Thoracic aorta (tissue), 2 donors: ENCODE results near the gene USP14. TPM values are rescaled to one million over a fixed set of nuclear protein-coding genes. Genes with fewer than 3 reads are reported as not detected.

Source experiments
- ATAC-seq: fragments of 150-250 bp; one replicate; pipeline ENCODE4 v1.8.0; 2017; ENCODE audit warnings: low read depth; ENCODE audit not compliant: insufficient number of reproducible peaks, low FRiP score
- DNase-seq: peaks from one replicate; pipeline ENCODE4 v3.0.0-alpha.2; 2020; ENCODE audit warnings: low spot score
- H3K27ac ChIP-seq, 2 donors: fragments of 200-600 bp; sonication (generic); 1 replicate in 1 of 2; 2 replicates in 1 of 2; pipeline ENCODE4 v1.5.1; 2016; ENCODE audit warnings: mild to moderate bottlenecking in 2 of 2, moderate library complexity in 2 of 2
- H3K27me3 ChIP-seq: fragments of 200-600 bp; sonication (generic); replicated peaks from 2 replicates; pipeline ENCODE4 v1.6.0; 2016; ENCODE audit warnings: mild to moderate bottlenecking; ENCODE audit not compliant: insufficient read depth
- H3K36me3 ChIP-seq: fragments of 200-600 bp; sonication (generic); one replicate; pipeline ENCODE4 v1.5.1; 2016
- H3K4me1 ChIP-seq, 2 donors: fragments of 200-600 bp; sonication (generic); 1 replicate in 1 of 2; 2 replicates in 1 of 2; pipeline versions ENCODE4 v1.5.1 to v1.6.0; 2016; ENCODE audit warnings: low read depth in 2 of 2, mild to moderate bottlenecking in 1 of 2; ENCODE audit not compliant: control insufficient read depth in 1 of 2
- H3K4me3 ChIP-seq: fragments of 200-600 bp; sonication (generic); 2 replicates; pipeline ENCODE4 v1.5.1; 2016; ENCODE audit warnings: mild to moderate bottlenecking
- H3K9me3 ChIP-seq: fragments of 200-600 bp; sonication (generic); 2 replicates; pipeline ENCODE4 v1.5.1; 2016
- CTCF ChIP-seq: fragments of 200-600 bp; sonication (generic); IDR thresholded peaks from one replicate; pipeline ENCODE4 v1.5.1; 2019; ENCODE audit warnings: antibody characterized with exemption
- total RNA-seq, 2 donors: library from RNA; depleted of rRNA; stranded (reverse); fragments of >200 nt; gene quantifications; one replicate each; pipeline versions ENCODE4 v1.1.0 to v1.2.3, GENCODE V29; 2016

USP14 gene
- total RNA-seq, 2 donors from 2014 or later: 26.2 to 33.3 TPM

GRCh38 chr18:160831-161570, 2.6 kb downstream of the USP14 start:
- no peak for ATAC-seq
- no peak for TF ChIP-seq CTCF
- no peak for DNase-seq
- Histone ChIP-seq H3K4me3 (no peak overlapping the region), H3K27me3 (no peaks in the 10 kb centered on the region), H3K27ac (no peak overlapping the region), H3K4me1 (peaks cover 9 to 19% of the 10 kb centered on the region in 2 donors), H3K9me3 (no peaks in the 10 kb centered on the region), H3K36me3 (peaks cover 7% of the 10 kb centered on the region)

- TF ChIP-seq CTCF: no peak
- H3K4me3 ChIP-seq: no peak overlapping the region
- peaks cover 4% of the 10 kb centered on the region for H3K36me3 ChIP-seq
These were observed 14.0 kb downstream of the USP14 start for GRCh38 chr18:172361-172760.

GRCh38 chr18:179499-179898, 21.1 kb downstream of the USP14 start:
- peaks cover 13% of the 10 kb centered on the region for H3K36me3 ChIP-seq
- peaks cover 13 to 23% of the 10 kb centered on the region in 2 donors for H3K4me1 ChIP-seq
- no peak for TF ChIP-seq CTCF
- no peaks in the 10 kb centered on the region for H3K9me3 ChIP-seq
- no peak overlapping the region for H3K4me3 ChIP-seq
- no peaks in the 10 kb centered on the region for H3K27me3 ChIP-seq
- no peak for ATAC-seq
- no peak overlapping the region for H3K27ac ChIP-seq
- DNase-seq: no peak

More at GRCh38 chr18:172361-172760, 14.0 kb downstream of the USP14 start:
- peaks cover 0 to 5% of the 10 kb centered on the region in 2 donors for H3K4me1 ChIP-seq
- no peaks in the 10 kb centered on the region for H3K27me3 ChIP-seq
- no peak for ATAC-seq
- H3K27ac ChIP-seq: no peak overlapping the region
- DNase-seq: no peak
- no peaks in the 10 kb centered on the region for H3K9me3 ChIP-seq

GRCh38 chr18:181711-182110, 23.4 kb downstream of the USP14 start:
- peaks cover 16% of the 10 kb centered on the region for H3K36me3 ChIP-seq
- ATAC-seq (no peak), DNase-seq (no peak)
- H3K4me1 ChIP-seq: peaks cover 13 to 24% of the 10 kb centered on the region in 2 donors
- H3K27ac ChIP-seq: no peak overlapping the region
- TF ChIP-seq CTCF: no peak
- H3K27me3 ChIP-seq: no peaks in the 10 kb centered on the region
- H3K9me3 ChIP-seq: no peaks in the 10 kb centered on the region
- no peak overlapping the region for H3K4me3 ChIP-seq

GRCh38 chr18:183769-184168, 25.4 kb downstream of the USP14 start:
- DNase-seq (no peak), ATAC-seq (no peak)
- H3K27me3 ChIP-seq: no peaks in the 10 kb centered on the region
- no peak overlapping the region for H3K4me3 ChIP-seq
- H3K27ac ChIP-seq: peak overlapping the region; percentile 26 to 43
- no peak for TF ChIP-seq CTCF
- H3K9me3 ChIP-seq: no peaks in the 10 kb centered on the region
- peaks cover 13 to 16% of the 10 kb centered on the region in 2 donors for H3K4me1 ChIP-seq
- H3K36me3 ChIP-seq: peaks cover 16% of the 10 kb centered on the region
